ENCODE measurements around the gene NFE2L1. TPM values are rescaled to one million over a fixed set of nuclear protein-coding genes. Genes with fewer than 3 reads are reported as not detected.
A peak's percentile ranks its signal among the peaks of the same experiment; 100 is the strongest.

NFE2L1 gene
- total RNA-seq, 4 donors from 2014 or later: 622 to 1,180 (median 1,000) TPM

- TF ChIP-seq, protein P1, sequence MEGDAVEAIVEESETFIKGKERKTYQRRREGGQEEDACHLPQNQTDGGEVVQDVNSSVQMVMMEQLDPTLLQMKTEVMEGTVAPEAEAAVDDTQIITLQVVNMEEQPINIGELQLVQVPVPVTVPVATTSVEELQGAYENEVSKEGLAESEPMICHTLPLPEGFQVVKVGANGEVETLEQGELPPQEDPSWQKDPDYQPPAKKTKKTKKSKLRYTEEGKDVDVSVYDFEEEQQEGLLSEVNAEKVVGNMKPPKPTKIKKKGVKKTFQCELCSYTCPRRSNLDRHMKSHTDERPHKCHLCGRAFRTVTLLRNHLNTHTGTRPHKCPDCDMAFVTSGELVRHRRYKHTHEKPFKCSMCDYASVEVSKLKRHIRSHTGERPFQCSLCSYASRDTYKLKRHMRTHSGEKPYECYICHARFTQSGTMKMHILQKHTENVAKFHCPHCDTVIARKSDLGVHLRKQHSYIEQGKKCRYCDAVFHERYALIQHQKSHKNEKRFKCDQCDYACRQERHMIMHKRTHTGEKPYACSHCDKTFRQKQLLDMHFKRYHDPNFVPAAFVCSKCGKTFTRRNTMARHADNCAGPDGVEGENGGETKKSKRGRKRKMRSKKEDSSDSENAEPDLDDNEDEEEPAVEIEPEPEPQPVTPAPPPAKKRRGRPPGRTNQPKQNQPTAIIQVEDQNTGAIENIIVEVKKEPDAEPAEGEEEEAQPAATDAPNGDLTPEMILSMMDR (IDR thresholded peaks at IDR 0.05 in 4 of 5, conservative IDR thresholded peaks at IDR 0.05 in 1 of 5): no peak
- no peak for TF ChIP-seq POLR2A (IDR thresholded peaks at IDR 0.05)
- no peaks in the 10 kb centered on the region for H3K27me3 ChIP-seq
- H3K4me1 ChIP-seq: peaks cover 12 to 13% of the 10 kb centered on the region in 2 donors
- DNase-seq (no peak), ATAC-seq (no peak)
- H3K9me3 ChIP-seq: no peaks in the 10 kb centered on the region
- H3K27ac ChIP-seq: peak overlapping the region; percentile 87 to 94 (median 93)
- peaks cover 0 to 9% of the 10 kb centered on the region in 2 donors for H3K36me3 ChIP-seq
- intact Hi-C loops (cut with DNase I; ENCODE audit: low total_unique reads) (no loop called here), in situ Hi-C loops (cut with MboI; ENCODE audit: low sequenced_read_pairs in 4 of 4) (no loop called here)
- peak overlapping the region; percentile 72 to 88 (median 80) for H3K4me3 ChIP-seq
Measured at GRCh38 chr17:48036693-48037035, 11.5 kb upstream of the NFE2L1 start.

DNA sequence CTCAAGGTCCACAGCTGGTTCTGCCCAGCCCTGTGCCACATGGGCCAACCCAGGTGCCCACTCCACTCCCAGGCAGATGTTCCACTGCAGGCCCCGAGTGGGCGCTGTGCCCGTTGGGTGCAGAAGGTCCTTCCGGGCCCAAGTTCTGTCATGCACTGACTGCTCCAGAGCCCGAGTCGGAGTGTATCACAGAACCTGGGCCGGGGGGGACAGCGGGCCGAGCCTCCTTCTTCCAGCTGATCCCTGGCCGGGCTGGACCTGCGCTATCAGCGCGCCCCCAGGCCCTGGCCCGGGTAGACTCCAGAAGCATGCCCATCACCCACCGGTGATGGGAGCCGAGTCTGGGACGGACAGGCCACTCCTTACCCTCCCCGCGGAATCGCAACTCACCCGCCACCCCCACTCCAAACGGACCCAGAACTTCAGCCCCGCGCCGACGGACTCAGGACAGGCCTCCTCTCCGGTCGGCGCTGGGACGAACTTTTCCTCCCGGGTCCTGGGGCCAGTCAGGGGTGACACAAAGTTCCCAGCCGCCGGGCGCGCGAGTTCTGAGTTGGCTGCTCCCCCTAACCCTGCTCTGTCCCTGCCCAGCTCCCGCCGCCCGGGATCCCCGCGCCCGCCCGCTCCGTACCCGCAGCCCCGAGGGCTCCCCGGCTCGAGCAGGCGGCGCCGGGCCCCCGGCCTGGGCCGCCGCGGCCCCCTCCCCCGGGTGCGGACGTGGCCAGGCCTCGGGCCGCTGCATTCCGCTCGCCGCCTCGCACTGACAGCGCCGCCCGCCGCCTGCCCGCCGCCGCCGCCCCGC lies 10.9 kb upstream of the NFE2L1 start, which contains the start of gene COPZ2:
TSS of gene COPZ2 (minus strand) at position 762 of the 802 bp plus-strand sequence. CDS start at position 742, 20 bp downstream.
- in situ Hi-C loops (cut with MboI; ENCODE audit: low sequenced_read_pairs in 4 of 4) (no loop called here), intact Hi-C loops (cut with DNase I; ENCODE audit: low total_unique reads) (no loop called here)
- DNase-seq (peak in 1 of 2 donors; percentile 79), ATAC-seq (peak; percentile 77 to 83)
- H3K4me3 ChIP-seq: peak within 1 kb of the TSS; percentile 72 to 88 (median 80)
- no peaks in the 10 kb centered on the region for H3K27me3 ChIP-seq
- peaks cover 12 to 13% of the 10 kb centered on the region in 2 donors for H3K4me1 ChIP-seq
- peak within 1 kb of the TSS; percentile 87 to 94 (median 93) for H3K27ac ChIP-seq
- TF ChIP-seq, protein P1 (IDR thresholded peaks at IDR 0.05 in 4 of 5, conservative IDR thresholded peaks at IDR 0.05 in 1 of 5): peak in 4 of 5 experiments; percentile 29 to 60 (median 42)
- TF ChIP-seq POLR2A (IDR thresholded peaks at IDR 0.05): peak; percentile 34 to 47
- H3K36me3 ChIP-seq: peaks cover 0 to 7% of the 10 kb centered on the region in 2 donors
- no peaks in the 10 kb centered on the region for H3K9me3 ChIP-seq

DNA sequence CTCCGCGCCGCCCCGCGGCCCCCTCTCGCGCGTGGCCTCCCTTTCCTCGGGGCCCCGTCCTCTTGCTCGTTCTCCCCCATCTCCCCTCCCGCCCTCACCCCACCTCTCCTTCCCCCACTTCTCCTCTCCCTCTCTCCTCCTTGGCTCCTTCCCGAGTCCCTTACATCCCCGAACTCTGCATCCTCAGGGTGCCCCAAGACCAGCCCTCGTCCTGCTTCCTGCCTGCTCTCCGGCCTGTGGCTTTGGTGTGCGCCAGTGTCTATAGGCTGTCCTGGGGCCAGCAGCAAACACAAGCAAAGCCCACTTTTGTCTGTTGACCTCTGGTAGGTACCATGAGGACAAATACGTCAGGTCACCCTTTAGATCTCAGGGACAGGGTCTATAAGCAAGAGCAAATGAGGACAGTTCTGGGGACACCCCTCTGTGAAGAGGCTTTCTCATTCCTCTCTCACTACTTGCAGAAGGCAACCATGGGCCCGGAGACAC lies 10.3 kb upstream of the NFE2L1 start:
- Histone ChIP-seq H3K36me3 (peaks cover 0 to under 1% of the 10 kb centered on the region in 2 donors), H3K27me3 (no peaks in the 10 kb centered on the region), H3K27ac (peak overlapping the region; percentile 68 to 94 (median 90)), H3K9me3 (no peaks in the 10 kb centered on the region), H3K4me3 (peak overlapping the region; percentile 40 to 84 (median 58)), H3K4me1 (peaks cover 13% of the 10 kb centered on the region in 2 donors)
- intact Hi-C loops (cut with DNase I; ENCODE audit: low total_unique reads) (no loop called here), in situ Hi-C loops (cut with MboI; ENCODE audit: low sequenced_read_pairs in 4 of 4) (no loop called here)
- TF ChIP-seq POLR2A (IDR thresholded peaks at IDR 0.05): no peak
- TF ChIP-seq, protein P1 (IDR thresholded peaks at IDR 0.05 in 4 of 5, conservative IDR thresholded peaks at IDR 0.05 in 1 of 5): no peak
- ATAC-seq: peak; percentile 9 to 23
- DNase-seq: no peak

DNA sequence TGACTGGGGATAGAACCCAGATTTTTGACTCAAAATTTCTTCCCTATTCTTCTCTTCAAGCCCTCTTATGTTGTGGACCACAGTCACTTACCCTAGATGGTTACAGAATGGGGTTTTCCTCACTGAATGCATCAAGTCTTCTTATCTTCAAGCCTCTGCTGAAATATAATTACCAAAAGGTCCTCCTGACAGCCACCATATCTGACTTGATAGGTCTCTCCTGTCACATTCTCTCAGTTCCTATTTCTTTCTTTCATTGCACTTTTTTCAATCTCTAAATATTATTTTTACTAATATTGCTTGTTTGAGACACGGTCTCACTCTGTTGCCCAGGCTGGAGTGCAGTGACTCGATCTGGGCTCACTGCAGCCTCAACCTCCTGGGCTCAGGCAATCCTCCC lies 9.5 kb upstream of the NFE2L1 start:
- no peaks in the 10 kb centered on the region for H3K36me3 ChIP-seq
- no peak for DNase-seq
- TF ChIP-seq, protein P1 (IDR thresholded peaks at IDR 0.05 in 4 of 5, conservative IDR thresholded peaks at IDR 0.05 in 1 of 5): no peak
- no peak for TF ChIP-seq POLR2A (IDR thresholded peaks at IDR 0.05)
- ATAC-seq: no peak
- no peaks in the 10 kb centered on the region for H3K9me3 ChIP-seq
- intact Hi-C loops (cut with DNase I; ENCODE audit: low total_unique reads): no loop called here
- in situ Hi-C loops (cut with MboI; ENCODE audit: low sequenced_read_pairs in 4 of 4): no loop called here
- H3K27me3 ChIP-seq: no peaks in the 10 kb centered on the region
- no peak overlapping the region for H3K27ac ChIP-seq
- no peak overlapping the region for H3K4me3 ChIP-seq
- peaks cover 13 to 18% of the 10 kb centered on the region in 2 donors for H3K4me1 ChIP-seq
